ENCODE results near the gene ZNF280A.
"Not testable (repeated sequence)": the region's sequence is repeated elsewhere in the genome, so short reads cannot be mapped to it uniquely, and the experiment has no call there.

The ZNF280A gene

GRCh38 chr22:22515890-22516289 is 4.2 kb downstream of the ZNF280A start:
- Histone ChIP-seq H3K9me3 (peaks cover 0 to 2% (median 0%) of the 10 kb centered on the region in 3 donors), H3K4me3 (no peak overlapping the region), H3K27me3 (no peaks in the 10 kb centered on the region), H3K27ac (no peak overlapping the region), H3K36me3 (no peaks in the 10 kb centered on the region), H3K4me1 (no peaks in the 10 kb centered on the region)
- DNase-seq: no peak
- intact Hi-C loops (cut with DNase I; ENCODE audit: low total_unique reads): no loop called here
- TF ChIP-seq CTCF (IDR thresholded peaks at IDR 0.05): no peak

GRCh38 chr22:22514431-22514830 is 5.6 kb downstream of the ZNF280A start:
- H3K4me1 ChIP-seq; H3K27ac ChIP-seq; intact Hi-C loops (cut with DNase I; ENCODE audit: low total_unique reads); H3K4me3 ChIP-seq; H3K27me3 ChIP-seq; DNase-seq; H3K36me3 ChIP-seq: not testable (repeated sequence)
- peaks cover 0 to 12% (median 7%) of the 10 kb centered on the region in 3 donors for H3K9me3 ChIP-seq

DNA sequence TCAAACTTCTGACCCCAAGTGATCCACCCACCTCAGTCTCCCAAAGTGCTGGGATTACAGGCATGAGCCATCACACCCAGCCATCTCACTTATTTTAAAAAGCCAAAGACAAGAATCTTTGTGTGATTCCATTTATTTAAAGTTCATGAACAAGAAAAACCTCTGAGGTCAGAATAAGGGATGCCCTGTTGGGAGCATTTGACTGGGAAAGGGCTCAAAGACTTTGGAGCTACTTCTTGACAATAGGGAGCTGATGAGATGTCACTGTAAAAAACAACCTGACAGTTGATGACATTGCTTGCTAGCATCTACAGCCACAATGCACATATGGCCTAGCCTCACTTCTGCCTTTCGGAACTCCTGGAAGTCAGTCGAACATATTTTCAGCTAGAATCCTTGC is 6.5 kb downstream of the ZNF280A start:
- H3K36me3 ChIP-seq: no peaks in the 10 kb centered on the region
- H3K27ac ChIP-seq: no peak overlapping the region
- peaks cover 0 to 5% of the 10 kb centered on the region in 2 donors for H3K27me3 ChIP-seq
- no peak for DNase-seq
- no peak overlapping the region for H3K4me3 ChIP-seq
- H3K9me3 ChIP-seq: peaks cover 3 to 16% (median 15%) of the 10 kb centered on the region in 3 donors
- no peaks in the 10 kb centered on the region for H3K4me1 ChIP-seq
- no peak for TF ChIP-seq CTCF (IDR thresholded peaks at IDR 0.05)
- intact Hi-C loops (cut with DNase I; ENCODE audit: low total_unique reads): no loop called here

DNA sequence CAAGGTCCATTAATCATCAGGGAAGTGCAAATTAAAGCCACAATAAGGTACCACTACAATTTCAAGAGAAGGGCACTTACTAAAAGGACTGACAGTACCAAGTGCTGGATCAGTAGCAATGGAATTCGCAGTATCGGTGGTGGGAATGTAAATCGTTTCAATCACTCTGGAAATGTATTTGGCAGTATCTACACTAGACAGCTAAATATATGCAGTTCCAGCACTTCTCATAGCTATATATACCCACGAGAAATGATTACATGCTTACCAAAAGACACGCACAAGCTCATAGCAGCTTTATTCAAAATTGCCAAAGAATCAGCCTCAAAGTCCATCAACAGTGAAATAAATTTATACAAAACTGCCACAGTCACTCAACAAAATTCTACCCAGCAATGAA is 7.1 kb downstream of the ZNF280A start:
- H3K4me1 ChIP-seq: peaks cover 0 to 7% (median 0%) of the 10 kb centered on the region in 4 donors
- no peak for TF ChIP-seq CTCF (IDR thresholded peaks at IDR 0.05)

DNA sequence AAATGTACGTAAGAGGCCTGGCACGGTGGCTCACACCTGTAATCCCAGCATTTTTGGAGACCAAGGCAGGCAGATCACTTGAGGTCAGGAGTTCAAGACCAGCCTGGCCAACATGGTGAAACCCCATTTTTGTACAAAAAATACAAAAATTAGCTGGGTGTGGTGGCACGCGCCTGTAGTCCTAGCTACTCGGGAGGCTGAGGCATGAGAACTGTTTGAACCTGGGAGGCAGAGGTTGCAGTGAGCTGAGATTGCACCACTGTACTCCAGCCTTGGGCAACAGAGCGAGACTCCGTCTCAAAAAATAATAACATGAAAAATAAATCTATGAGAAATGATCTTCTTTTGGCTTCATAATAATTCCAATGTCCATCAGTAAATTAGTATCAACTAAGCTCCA is 9.2 kb downstream of the ZNF280A start:
- H3K27ac ChIP-seq; DNase-seq; intact Hi-C loops (cut with DNase I; ENCODE audit: low total_unique reads); H3K4me3 ChIP-seq; H3K36me3 ChIP-seq; H3K4me1 ChIP-seq: not testable (repeated sequence)
- Histone ChIP-seq H3K9me3 (peaks cover 3 to 31% (median 20%) of the 10 kb centered on the region in 3 donors), H3K27me3 (peaks cover 0 to 16% of the 10 kb centered on the region in 2 donors)

More for the DNA sequence above, 7.1 kb downstream of the ZNF280A start:
- Histone ChIP-seq H3K36me3 (no peaks in the 10 kb centered on the region), H3K27ac (no peak overlapping the region), H3K4me3 (no peak overlapping the region), H3K9me3 (peaks cover 3 to 22% (median 20%) of the 10 kb centered on the region in 3 donors), H3K27me3 (peaks cover 0 to 12% of the 10 kb centered on the region in 2 donors)
- no peak for DNase-seq
- intact Hi-C loops (cut with DNase I; ENCODE audit: low total_unique reads): no loop called here

DNA sequence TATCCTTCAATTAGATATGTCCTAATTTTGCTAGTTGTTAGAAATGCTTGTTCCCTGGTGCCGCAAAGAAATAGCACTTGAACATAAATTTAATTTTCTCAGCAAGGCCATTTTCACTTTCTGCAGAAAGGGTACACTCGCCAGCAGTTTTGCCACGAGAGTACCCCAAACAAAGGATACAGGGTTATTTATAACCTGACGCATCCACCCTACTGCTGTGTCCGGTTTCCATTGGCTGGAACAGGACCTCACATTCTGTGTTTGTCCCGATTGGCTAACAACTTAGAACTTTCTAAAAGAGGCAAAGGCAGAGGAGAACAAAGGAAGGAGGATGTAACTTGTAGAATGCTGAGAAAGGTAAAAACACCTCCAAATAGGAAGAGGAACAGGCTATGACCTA is 10.2 kb downstream of the ZNF280A start:
- peaks cover 3 to 31% (median 20%) of the 10 kb centered on the region in 3 donors for H3K9me3 ChIP-seq
- DNase-seq; H3K36me3 ChIP-seq; H3K4me3 ChIP-seq; H3K27ac ChIP-seq; H3K4me1 ChIP-seq; intact Hi-C loops (cut with DNase I; ENCODE audit: low total_unique reads): not testable (repeated sequence)
- peaks cover 0 to 16% of the 10 kb centered on the region in 2 donors for H3K27me3 ChIP-seq

DNA sequence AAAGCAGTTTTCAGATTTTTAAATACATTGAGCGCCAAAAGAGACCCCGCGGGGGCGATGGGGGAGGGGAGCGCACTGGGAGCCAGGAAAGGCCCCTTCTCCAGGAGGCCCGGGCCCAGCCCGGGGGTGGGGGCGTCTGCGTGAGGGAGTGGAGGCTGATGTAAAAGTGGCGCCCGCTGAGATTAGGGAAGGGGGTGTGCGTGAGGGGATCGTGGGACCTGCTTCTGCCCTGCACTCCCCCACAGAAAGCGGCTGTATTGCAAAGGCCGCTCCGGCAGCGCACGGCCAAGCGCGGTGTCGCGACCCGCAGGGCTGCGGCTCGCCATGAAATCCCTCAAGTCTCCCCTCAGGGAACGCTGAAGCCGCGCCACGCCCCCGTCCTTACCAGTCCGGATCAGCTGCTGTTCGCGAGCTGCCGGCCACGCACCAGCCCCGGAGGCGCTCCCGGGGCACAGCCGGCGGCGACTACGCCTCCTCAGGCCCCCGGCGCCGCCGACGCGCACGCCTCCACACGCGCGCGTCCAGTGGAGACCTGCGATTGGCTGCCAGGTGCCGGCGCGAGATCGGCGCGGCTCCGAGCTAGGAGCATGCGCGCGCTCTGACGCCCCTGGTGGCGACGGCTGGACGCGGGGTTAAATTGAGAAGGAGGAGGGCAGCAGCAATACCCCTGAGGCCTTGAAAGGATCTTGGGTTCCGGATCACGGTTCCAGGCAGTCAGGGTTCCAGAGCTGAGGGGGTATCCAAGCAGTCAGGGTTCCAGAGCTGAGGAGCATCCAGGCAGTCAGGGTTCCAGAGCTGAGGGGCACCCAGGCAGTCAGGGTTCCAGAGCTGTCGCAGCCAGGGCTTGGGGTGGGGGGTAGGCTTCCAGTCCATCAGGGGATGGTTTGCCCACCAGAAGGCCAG is 11.5 kb downstream of the ZNF280A start, which contains the start of gene ZNF280B:
TSS of gene ZNF280B (minus strand) at position 469 of the 903 bp plus-strand sequence. CDS start 19,344 bp downstream, outside the sequence.
- TF ChIP-seq CTCF (IDR thresholded peaks at IDR 0.05): no peak
- H3K4me1 ChIP-seq: peaks cover 0 to 8% (median 0%) of the 10 kb centered on the region in 4 donors
- no peak within 1 kb of the TSS for H3K27ac ChIP-seq
- DNase-seq: no peak
- H3K4me3 ChIP-seq: peak within 1 kb of the TSS; percentile 25 to 38
- H3K9me3 ChIP-seq: peaks cover 3 to 31% (median 20%) of the 10 kb centered on the region in 3 donors
- intact Hi-C loops (cut with DNase I; ENCODE audit: low total_unique reads): no loop called here
- H3K27me3 ChIP-seq: peaks cover 0 to 16% of the 10 kb centered on the region in 2 donors
- H3K36me3 ChIP-seq: no peaks in the 10 kb centered on the region
